ENCODE data around the gene METTL23. TPM values are rescaled to one million over a fixed set of nuclear protein-coding genes. Genes with fewer than 3 reads are reported as not detected.

The METTL23 gene
- total RNA-seq, 1 experiment from 2014 or later, result 57.8 TPM

- CTCF ChIA-PET, result interaction anchor here (0.9 to 2.5 kb wide), 2 partner anchors 14 to 195 kb away, joined by 3 to 9 read pairs; no protein-coding TSS in a partner anchor
- Histone ChIP-seq H3K4me1 (ENCODE audit: control insufficient read depth in 1 of 2, insufficient read depth in 2 of 2, low read length in 2 of 2) (no peaks in the 10 kb centered on the region; a peak in 1 of 4 replicates), H3K4me3 (replicated peaks in 1 of 2; ENCODE audit: low read depth in 1 of 2, low read length in 2 of 2) (no peak overlapping the region), H3K9me2 (ENCODE audit: insufficient read depth) (no peaks in the 10 kb centered on the region), H3K27me3 (ENCODE audit: insufficient read depth, low read length) (no peaks in the 10 kb centered on the region), H3K79me2 (ENCODE audit: insufficient read depth, low read length) (peaks cover 54% of the 10 kb centered on the region), H3K9ac (ENCODE audit: low read length) (no peak overlapping the region), H3K27ac (ENCODE audit: low read depth, low read length) (no peak overlapping the region), H3K36me3 (ENCODE audit: control insufficient read depth in 1 of 2, insufficient read depth in 2 of 2, low read length in 2 of 2) (peaks cover 69 to 83% of the 10 kb centered on the region in 2 experiments), H3K9me3 (ENCODE audit: control insufficient read depth in 1 of 2, insufficient read depth in 1 of 2, low read depth in 1 of 2, low read length in 2 of 2) (no peaks in the 10 kb centered on the region), H4K20me1 (ENCODE audit: insufficient read depth) (peaks cover 4% of the 10 kb centered on the region; the same call in 1 of the 2 replicates), H3K4me2 (ENCODE audit: low read length) (no peak overlapping the region), H2AFZ (ENCODE audit: low read depth, low read length, poor library complexity, severe bottlenecking) (no peak overlapping the region)
- BruUV-seq (replicated peaks), result no TSS peak
- no peak for TF ChIP-seq EZH2phosphoT487 (IDR thresholded peaks at IDR 0.05; ENCODE audit: borderline replicate concordance)
- TF ChIP-seq SP1 (IDR thresholded peaks at IDR 0.05; ENCODE audit: low read depth), result no peak
- no peak for TF ChIP-seq YY1 (IDR thresholded peaks at IDR 0.05; ENCODE audit: extremely low read depth, insufficient replicate concordance, low read depth, low read length)
- TF ChIP-seq EGR1 (IDR thresholded peaks at IDR 0.05; ENCODE audit: low read depth), result no peak
- TF ChIP-seq, protein P1, sequence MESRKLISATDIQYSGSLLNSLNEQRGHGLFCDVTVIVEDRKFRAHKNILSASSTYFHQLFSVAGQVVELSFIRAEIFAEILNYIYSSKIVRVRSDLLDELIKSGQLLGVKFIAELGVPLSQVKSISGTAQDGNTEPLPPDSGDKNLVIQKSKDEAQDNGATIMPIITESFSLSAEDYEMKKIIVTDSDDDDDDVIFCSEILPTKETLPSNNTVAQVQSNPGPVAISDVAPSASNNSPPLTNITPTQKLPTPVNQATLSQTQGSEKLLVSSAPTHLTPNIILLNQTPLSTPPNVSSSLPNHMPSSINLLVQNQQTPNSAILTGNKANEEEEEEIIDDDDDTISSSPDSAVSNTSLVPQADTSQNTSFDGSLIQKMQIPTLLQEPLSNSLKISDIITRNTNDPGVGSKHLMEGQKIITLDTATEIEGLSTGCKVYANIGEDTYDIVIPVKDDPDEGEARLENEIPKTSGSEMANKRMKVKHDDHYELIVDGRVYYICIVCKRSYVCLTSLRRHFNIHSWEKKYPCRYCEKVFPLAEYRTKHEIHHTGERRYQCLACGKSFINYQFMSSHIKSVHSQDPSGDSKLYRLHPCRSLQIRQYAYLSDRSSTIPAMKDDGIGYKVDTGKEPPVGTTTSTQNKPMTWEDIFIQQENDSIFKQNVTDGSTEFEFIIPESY (IDR thresholded peaks at IDR 0.05; ENCODE audit: extremely low read depth, insufficient replicate concordance, low read length), result no peak
- no peak for TF ChIP-seq ZFX (IDR thresholded peaks at IDR 0.05)
- TF ChIP-seq POLR2AphosphoS5 (IDR thresholded peaks at IDR 0.05; ENCODE audit: low read depth, low read length), result no peak
- TF ChIP-seq FOSL1 (IDR thresholded peaks at IDR 0.05; ENCODE audit: low read depth), result no peak
- no peak for TF ChIP-seq ELF1 (IDR thresholded peaks at IDR 0.05; ENCODE audit: borderline replicate concordance, low read depth)
- TF ChIP-seq POLR2A (IDR thresholded peaks at IDR 0.05; ENCODE audit: borderline replicate concordance, extremely low read depth, insufficient read depth, insufficient read length), result no peak
- TF ChIP-seq, protein P2, sequence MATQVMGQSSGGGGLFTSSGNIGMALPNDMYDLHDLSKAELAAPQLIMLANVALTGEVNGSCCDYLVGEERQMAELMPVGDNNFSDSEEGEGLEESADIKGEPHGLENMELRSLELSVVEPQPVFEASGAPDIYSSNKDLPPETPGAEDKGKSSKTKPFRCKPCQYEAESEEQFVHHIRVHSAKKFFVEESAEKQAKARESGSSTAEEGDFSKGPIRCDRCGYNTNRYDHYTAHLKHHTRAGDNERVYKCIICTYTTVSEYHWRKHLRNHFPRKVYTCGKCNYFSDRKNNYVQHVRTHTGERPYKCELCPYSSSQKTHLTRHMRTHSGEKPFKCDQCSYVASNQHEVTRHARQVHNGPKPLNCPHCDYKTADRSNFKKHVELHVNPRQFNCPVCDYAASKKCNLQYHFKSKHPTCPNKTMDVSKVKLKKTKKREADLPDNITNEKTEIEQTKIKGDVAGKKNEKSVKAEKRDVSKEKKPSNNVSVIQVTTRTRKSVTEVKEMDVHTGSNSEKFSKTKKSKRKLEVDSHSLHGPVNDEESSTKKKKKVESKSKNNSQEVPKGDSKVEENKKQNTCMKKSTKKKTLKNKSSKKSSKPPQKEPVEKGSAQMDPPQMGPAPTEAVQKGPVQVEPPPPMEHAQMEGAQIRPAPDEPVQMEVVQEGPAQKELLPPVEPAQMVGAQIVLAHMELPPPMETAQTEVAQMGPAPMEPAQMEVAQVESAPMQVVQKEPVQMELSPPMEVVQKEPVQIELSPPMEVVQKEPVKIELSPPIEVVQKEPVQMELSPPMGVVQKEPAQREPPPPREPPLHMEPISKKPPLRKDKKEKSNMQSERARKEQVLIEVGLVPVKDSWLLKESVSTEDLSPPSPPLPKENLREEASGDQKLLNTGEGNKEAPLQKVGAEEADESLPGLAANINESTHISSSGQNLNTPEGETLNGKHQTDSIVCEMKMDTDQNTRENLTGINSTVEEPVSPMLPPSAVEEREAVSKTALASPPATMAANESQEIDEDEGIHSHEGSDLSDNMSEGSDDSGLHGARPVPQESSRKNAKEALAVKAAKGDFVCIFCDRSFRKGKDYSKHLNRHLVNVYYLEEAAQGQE (IDR thresholded peaks at IDR 0.05; ENCODE audit: low read depth), result no peak
- no peak for TF ChIP-seq SRF (IDR thresholded peaks at IDR 0.05; ENCODE audit: low read depth)
- TF ChIP-seq CBX3 (IDR thresholded peaks at IDR 0.05; ENCODE audit: low read depth), result no peak
- TF ChIP-seq RAD21 (IDR thresholded peaks at IDR 0.05; ENCODE audit: low read depth), result no peak
- no peak for TF ChIP-seq TCF7L2 (IDR thresholded peaks at IDR 0.05; ENCODE audit: borderline replicate concordance, extremely low read depth, insufficient read depth, insufficient read length)
- no peak for TF ChIP-seq MAX (IDR thresholded peaks at IDR 0.05)
- ATAC-seq (no peak), DNase-seq (ENCODE audit: low read depth, low spot score) (no peak)
- intact Hi-C loops (cut with micrococcal nuclease), result no loop called here
- POLR2A ChIA-PET, result interaction anchor here (2.9 kb wide), 1 partner anchor 8 kb away, joined by 8 read pairs; the partner anchor contains the start of genes JMJD6 and METTL23
- RAD21 ChIA-PET (ENCODE audit: low non-redundant PET in 1 of 2, low total read pairs in 2 of 2, uncharacterized antibody in 2 of 2, unreplicated experiment in 2 of 2), result no interaction called here
These were observed 8.1 kb upstream of the METTL23 start for GRCh38 chr17:76718516-76718915.

Measured in HCT116 (cell line).